HCT116 (cell line): Measurements from ENCODE around the gene ZDHHC14. TPM values are rescaled to one million over a fixed set of nuclear protein-coding genes. Genes with fewer than 3 reads are reported as not detected.

Experiments used
- ATAC-seq: fragments of 200-7000 bp; cut with Tn5 transposase; 2 replicates; pipeline ENCODE4 v1.9.1; 2020; ENCODE audit warnings: mild to moderate bottlenecking, moderate library complexity
- BruUV-seq: library from RNA; stranded (reverse); fragments of 400-500 nt; replicated peaks from 2 replicates; lab custom pipeline; 2021; lab: Mats Ljungman, UMichigan
- CTCF ChIA-PET: fragments of 300-600 bp; sonication (Branson Sonifier 250); formaldehyde crosslinking; loops from one replicate; lab custom pipeline; 2021; ENCODE audit warnings: antibody characterized with exemption; lab: Charles Lee
- POLR2A ChIA-PET: fragments of 300-600, 350-600 bp; sonication (Branson Sonifier 250); formaldehyde crosslinking; loops from one replicate; lab custom pipeline; 2021; ENCODE audit warnings: antibody characterized with exemption; lab: Charles Lee
- RAD21 ChIA-PET, 2 experiments: fragments of 300-600 bp; sonication (Branson Sonifier 250); formaldehyde crosslinking; loops; one replicate each; lab custom pipeline; 2023; ENCODE audit warnings: low total read pairs in 2 of 2; ENCODE audit not compliant: uncharacterized antibody in 2 of 2, unreplicated experiment in 2 of 2, low non-redundant PET in 1 of 2; lab: Charles Lee
- DNase-seq: peaks from one replicate; pipeline ENCODE4 v3.0.0-alpha.2; 2010; ENCODE audit warnings: low read depth, low spot score
- H2AFZ ChIP-seq: fragments of 200-600 bp; shearing (Covaris generic), sonication (generic); 2 replicates; pipeline ENCODE4 v1.6.1; 2017; ENCODE audit warnings: low read depth, mixed run types, mixed read lengths, antibody characterized with exemption, low read length; ENCODE audit not compliant: poor library complexity, severe bottlenecking
- H3K27ac ChIP-seq: 2 replicates; pipeline ENCODE4 v1.5.1; 2012; ENCODE audit warnings: low read depth, low read length
- H3K27me3 ChIP-seq: fragments of 200-600 bp; sonication (generic); 2 replicates; pipeline ENCODE4 v1.6.1; 2016; ENCODE audit warnings: mixed run types, low read length, mixed read lengths; ENCODE audit not compliant: insufficient read depth
- H3K36me3 ChIP-seq, 2 experiments: fragments of 200-500 bp in 1 of 2; fragments of 200-600 bp in 1 of 2; sonication (Bioruptor generic) in 1 of 2; sonication (generic) in 1 of 2; 2 replicates each; pipeline versions ENCODE4 v1.5.1 to v1.6.1; 2014 to 2016; ENCODE audit warnings: low read length in 2 of 2, inconsistent platforms in 1 of 2, mixed read lengths in 1 of 2, mixed run types in 1 of 2; ENCODE audit not compliant: insufficient read depth in 2 of 2, control insufficient read depth in 1 of 2
- H3K4me1 ChIP-seq, 2 experiments: fragments of 200-600 bp in 1 of 2; sonication (generic) in 1 of 2; 2 replicates each; pipeline versions ENCODE4 v1.5.1 to v1.6.1; 2012 to 2017; ENCODE audit warnings: low read length in 2 of 2, inconsistent platforms in 1 of 2, mild to moderate bottlenecking in 1 of 2, mixed read lengths in 1 of 2, mixed run types in 1 of 2, moderate library complexity in 1 of 2; ENCODE audit not compliant: insufficient read depth in 2 of 2, control insufficient read depth in 1 of 2
- H3K4me2 ChIP-seq: fragments of 200-600 bp; sonication (generic); 2 replicates; pipeline ENCODE4 v1.6.1; 2017; ENCODE audit warnings: mixed run types, low read length, mixed read lengths
- H3K4me3 ChIP-seq, 2 experiments: fragments of 200-600 bp in 1 of 2; sonication (generic) in 1 of 2; replicated peaks in 1 of 2; 2 replicates each; pipeline ENCODE4 v1.5.1; 2011 to 2016; ENCODE audit warnings: low read length in 2 of 2, control low read depth in 1 of 2, low read depth in 1 of 2, mild to moderate bottlenecking in 1 of 2, mixed read lengths in 1 of 2, mixed run types in 1 of 2
- H3K79me2 ChIP-seq: fragments of 200-600 bp; sonication (generic); 2 replicates; pipeline ENCODE4 v1.6.1; 2017; ENCODE audit warnings: mild to moderate bottlenecking, mixed run types, low read length, moderate library complexity, mixed read lengths; ENCODE audit not compliant: insufficient read depth
- H3K9ac ChIP-seq: fragments of 200-600 bp; sonication (generic); 2 replicates; pipeline ENCODE4 v1.6.1; 2016; ENCODE audit warnings: low read length, mixed read lengths
- H3K9me2 ChIP-seq: fragments of 200-600 bp; sonication (generic), shearing (Covaris generic); 2 replicates; pipeline ENCODE4 v1.6.1; 2017; ENCODE audit warnings: mixed run types, mild to moderate bottlenecking, moderate library complexity; ENCODE audit not compliant: insufficient read depth
- H3K9me3 ChIP-seq, 2 experiments: fragments of 200-500 bp in 1 of 2; fragments of 200-600 bp in 1 of 2; sonication (Bioruptor generic) in 1 of 2; sonication (generic) in 1 of 2; 2 replicates each; pipeline ENCODE4 v1.6.1; 2014 to 2017; ENCODE audit warnings: low read length in 2 of 2, mixed read lengths in 2 of 2, inconsistent platforms in 1 of 2, low read depth in 1 of 2, mild to moderate bottlenecking in 1 of 2, mixed run types in 1 of 2, moderate library complexity in 1 of 2; ENCODE audit not compliant: control insufficient read depth in 1 of 2, insufficient read depth in 1 of 2
- H4K20me1 ChIP-seq: fragments of 200-600 bp; sonication (generic), shearing (Covaris generic); 2 replicates; pipeline ENCODE4 v1.6.1; 2017; ENCODE audit warnings: mixed run types, mild to moderate bottlenecking, moderate library complexity; ENCODE audit not compliant: insufficient read depth
- ATF3 ChIP-seq: IDR thresholded peaks from 2 replicates; pipeline ENCODE4 v1.6.1; 2012
- CBX3 ChIP-seq: IDR thresholded peaks from 2 replicates; pipeline ENCODE4 v1.6.1; 2012; ENCODE audit warnings: low read depth
- CEBPB ChIP-seq: IDR thresholded peaks from 2 replicates; pipeline ENCODE4 v1.6.1; 2012; ENCODE audit warnings: low read depth
- CTCF ChIP-seq, 3 experiments: fragments of 200-600 bp in 1 of 3; sonication (generic) in 1 of 3; IDR thresholded peaks in 2 of 3; conservative IDR thresholded peaks in 1 of 3; 2 replicates each; pipeline ENCODE4 v1.5.1; 2012 to 2017; ENCODE audit warnings: low read depth in 2 of 3, low read length in 2 of 3, antibody characterized with exemption in 1 of 3, borderline replicate concordance in 1 of 3, control low read depth in 1 of 3, mild to moderate bottlenecking in 1 of 3, mixed read lengths in 1 of 3, mixed run types in 1 of 3, moderate library complexity in 1 of 3; ENCODE audit not compliant: insufficient read depth in 1 of 3
- EGR1 ChIP-seq: IDR thresholded peaks from 2 replicates; pipeline ENCODE4 v1.6.1; 2012; ENCODE audit warnings: low read depth
- REST ChIP-seq: IDR thresholded peaks from 2 replicates; pipeline ENCODE4 v1.6.1; 2012; ENCODE audit warnings: low read depth
- SP1 ChIP-seq: IDR thresholded peaks from 2 replicates; pipeline ENCODE4 v1.6.1; 2012; ENCODE audit warnings: low read depth
- SRF ChIP-seq: IDR thresholded peaks from 2 replicates; pipeline ENCODE4 v1.6.1; 2012; ENCODE audit warnings: low read depth
- TCF7L2 ChIP-seq: IDR thresholded peaks from 2 replicates; pipeline ENCODE4 v1.7.0; 2011; ENCODE audit warnings: borderline replicate concordance, inconsistent platforms; ENCODE audit not compliant: insufficient read depth, insufficient read length; ENCODE audit errors: extremely low read depth
- YY1 ChIP-seq: IDR thresholded peaks from 2 replicates; pipeline ENCODE4 v1.6.1; 2011; ENCODE audit warnings: low read length, low read depth, moderate library complexity, mild to moderate bottlenecking; ENCODE audit not compliant: insufficient replicate concordance; ENCODE audit errors: extremely low read depth
- ZFX ChIP-seq: fragments of 450-650 bp; IDR thresholded peaks from 2 replicates; pipeline ENCODE4 v1.6.1; 2017
- ZNF274 ChIP-seq: fragments of 200-500 bp; sonication (Bioruptor generic); IDR thresholded peaks from 2 replicates; pipeline ENCODE4 v1.6.1; 2014; ENCODE audit warnings: mild to moderate bottlenecking, low read depth, low read length, inconsistent platforms
- intact Hi-C: fragments of 100-400 bp; cut with micrococcal nuclease; formaldehyde crosslinking; loops from 2 replicates; pipeline ENCODE4 v1.10.0; 2022
- total RNA-seq: library from RNA; stranded (reverse); gene quantifications from one replicate; pipeline ENCODE4 v1.2.1, GENCODE V29; 2021; ENCODE audit not compliant: unreplicated experiment
- TF ChIP-seq, protein P1 (sequence below): IDR thresholded peaks from 2 replicates; pipeline ENCODE4 v1.6.1; 2011; ENCODE audit warnings: mild to moderate bottlenecking, low read length, moderate library complexity; ENCODE audit not compliant: insufficient replicate concordance; ENCODE audit errors: extremely low read depth

Gene ZDHHC14
- total RNA-seq, 1 experiment from 2014 or later, result 5.3 TPM

GRCh38 chr6:157370755-157371154 is 10.2 kb upstream of the ZDHHC14 start:
- Histone ChIP-seq H3K4me2 (no peak overlapping the region), H3K4me1 (peaks cover 0 to 5% of the 10 kb centered on the region in 2 experiments; a peak in 1 of 4 replicates), H3K4me3 (no peak overlapping the region), H3K79me2 (no peaks in the 10 kb centered on the region), H3K9me3 (no peaks in the 10 kb centered on the region), H3K27me3 (no peaks in the 10 kb centered on the region), H4K20me1 (no peaks in the 10 kb centered on the region), H3K9ac (no peak overlapping the region), H2AFZ (no peak overlapping the region), H3K27ac (no peak overlapping the region), H3K36me3 (no peaks in the 10 kb centered on the region), H3K9me2 (no peaks in the 10 kb centered on the region)
- POLR2A ChIA-PET, result interaction anchor here (1.0 kb wide), 1 partner anchor 9 kb away, joined by 3 read pairs; no protein-coding TSS in a partner anchor
- no peak for DNase-seq
- TF ChIP-seq CBX3 (no peak), REST (no peak), ZFX (no peak), ZNF274 (no peak), SP1 (no peak), CTCF (IDR thresholded peaks at IDR 0.05 in 2 of 3, conservative IDR thresholded peaks at IDR 0.05 in 1 of 3; ENCODE audit: borderline replicate concordance in 1 of 3, insufficient read depth in 1 of 3, low read depth in 2 of 3, low read length in 2 of 3) (no peak), ATF3 (no peak), SRF (no peak), TCF7L2 (no peak), YY1 (no peak), CEBPB (no peak), EGR1 (no peak)
- TF ChIP-seq, protein P1, sequence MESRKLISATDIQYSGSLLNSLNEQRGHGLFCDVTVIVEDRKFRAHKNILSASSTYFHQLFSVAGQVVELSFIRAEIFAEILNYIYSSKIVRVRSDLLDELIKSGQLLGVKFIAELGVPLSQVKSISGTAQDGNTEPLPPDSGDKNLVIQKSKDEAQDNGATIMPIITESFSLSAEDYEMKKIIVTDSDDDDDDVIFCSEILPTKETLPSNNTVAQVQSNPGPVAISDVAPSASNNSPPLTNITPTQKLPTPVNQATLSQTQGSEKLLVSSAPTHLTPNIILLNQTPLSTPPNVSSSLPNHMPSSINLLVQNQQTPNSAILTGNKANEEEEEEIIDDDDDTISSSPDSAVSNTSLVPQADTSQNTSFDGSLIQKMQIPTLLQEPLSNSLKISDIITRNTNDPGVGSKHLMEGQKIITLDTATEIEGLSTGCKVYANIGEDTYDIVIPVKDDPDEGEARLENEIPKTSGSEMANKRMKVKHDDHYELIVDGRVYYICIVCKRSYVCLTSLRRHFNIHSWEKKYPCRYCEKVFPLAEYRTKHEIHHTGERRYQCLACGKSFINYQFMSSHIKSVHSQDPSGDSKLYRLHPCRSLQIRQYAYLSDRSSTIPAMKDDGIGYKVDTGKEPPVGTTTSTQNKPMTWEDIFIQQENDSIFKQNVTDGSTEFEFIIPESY, result no peak
- CTCF ChIA-PET, result no interaction called here
- intact Hi-C loops, result no loop called here
- ATAC-seq, result no peak
- RAD21 ChIA-PET, result no interaction called here
- BruUV-seq, result no TSS peak
